CD14-positive monocyte (primary cell): ENCODE measurements around the gene CACNA1C. TPM values are rescaled to one million over a fixed set of nuclear protein-coding genes. Genes with fewer than 3 reads are reported as not detected.

ENCODE experiments used
- DNase-seq, 3 donors: peaks; one replicate each; pipeline ENCODE4 v3.0.0-alpha.2; 2011 to 2022
- H2AFZ ChIP-seq: 2 replicates; pipeline ENCODE4 v1.6.0; 2012; ENCODE audit warnings: mild to moderate bottlenecking, low read depth, low read length, inconsistent platforms; ENCODE audit not compliant: insufficient read depth, poor library complexity, severe bottlenecking
- H3K27ac ChIP-seq, 2 donors: 1 replicate in 1 of 2; 2 replicates in 1 of 2; pipeline ENCODE4 v1.5.1; 2012 to 2013; ENCODE audit warnings: low read length in 2 of 2, control low read depth in 1 of 2, inconsistent platforms in 1 of 2, low read depth in 1 of 2, mild to moderate bottlenecking in 1 of 2
- H3K27me3 ChIP-seq, 2 donors: one replicate each; pipeline versions ENCODE4 v1.6.0 to v1.6.1; 2011 to 2013; ENCODE audit warnings: low read length in 2 of 2; ENCODE audit not compliant: control insufficient read depth in 2 of 2, insufficient read depth in 2 of 2
- H3K36me3 ChIP-seq, 2 donors: replicated peaks in 1 of 2; 1 replicate in 1 of 2; 2 replicates in 1 of 2; pipeline versions ENCODE4 v1.5.1 to v1.6.1; 2012 to 2013; ENCODE audit warnings: low read length in 2 of 2, control low read depth in 1 of 2, inconsistent platforms in 1 of 2, mild to moderate bottlenecking in 1 of 2; ENCODE audit not compliant: insufficient read depth in 2 of 2, control insufficient read depth in 1 of 2
- H3K4me1 ChIP-seq, 2 donors: 1 replicate in 1 of 2; 2 replicates in 1 of 2; pipeline versions ENCODE4 v1.5.1 to v1.6.1; 2012 to 2013; ENCODE audit warnings: low read length in 2 of 2, control low read depth in 1 of 2, inconsistent platforms in 1 of 2, mild to moderate bottlenecking in 1 of 2, moderate library complexity in 1 of 2; ENCODE audit not compliant: insufficient read depth in 2 of 2, control insufficient read depth in 1 of 2
- H3K4me2 ChIP-seq: replicated peaks from 2 replicates; pipeline ENCODE3; 2012; ENCODE audit warnings: low read length, moderate library complexity, mild to moderate bottlenecking; ENCODE audit not compliant: poor library complexity, severe bottlenecking; ENCODE audit errors: extremely low read depth
- H3K4me3 ChIP-seq, 3 experiments: fragments of 200-600 bp in 1 of 3; sonication (generic) in 1 of 3; replicated peaks in 1 of 3; 1 replicate in 2 of 3; 2 replicates in 1 of 3; pipeline ENCODE4 v1.5.1; 2011 to 2013; ENCODE audit warnings: low read length in 3 of 3, mild to moderate bottlenecking in 3 of 3, control low read depth in 2 of 3, low read depth in 2 of 3, inconsistent platforms in 1 of 3, moderate library complexity in 1 of 3
- H3K79me2 ChIP-seq: 2 replicates; pipeline ENCODE4 v1.6.0; 2012; ENCODE audit warnings: mild to moderate bottlenecking, control low read depth, inconsistent platforms, low read length, moderate library complexity; ENCODE audit not compliant: insufficient read depth
- H3K9ac ChIP-seq: 2 replicates; pipeline ENCODE4 v1.6.0; 2017; ENCODE audit warnings: low read length, mild to moderate bottlenecking; ENCODE audit not compliant: insufficient read depth, poor library complexity, severe bottlenecking
- H3K9me3 ChIP-seq, 2 donors: replicated peaks in 1 of 2; 1 replicate in 1 of 2; 2 replicates in 1 of 2; pipeline versions ENCODE4 v1.5.1 to v1.6.1; 2012 to 2013; ENCODE audit warnings: low read length in 2 of 2, control low read depth in 1 of 2; ENCODE audit not compliant: control insufficient read depth in 1 of 2, insufficient read depth in 1 of 2
- H4K20me1 ChIP-seq: 2 replicates; pipeline ENCODE4 v1.6.0; 2012; ENCODE audit warnings: mild to moderate bottlenecking, low read length, control low read depth, moderate library complexity; ENCODE audit not compliant: insufficient read depth
- H3K27ac Mint-ChIP-seq, 7 donors: one replicate each; pipeline ENCODE4 v1.8.0; 2020; ENCODE audit warnings: mild to moderate bottlenecking in 7 of 7, mixed read lengths in 7 of 7, moderate library complexity in 6 of 7, inconsistent platforms in 2 of 7
- H3K27me3 Mint-ChIP-seq, 3 donors: one replicate each; pipeline ENCODE4 v1.8.0; 2021 to 2022; ENCODE audit warnings: low read depth in 3 of 3, mild to moderate bottlenecking in 3 of 3, mixed read lengths in 3 of 3, moderate library complexity in 3 of 3, inconsistent platforms in 1 of 3
- H3K36me3 Mint-ChIP-seq, 2 donors: one replicate each; pipeline ENCODE4 v1.8.0; 2020; ENCODE audit warnings: mixed read lengths in 2 of 2, inconsistent platforms in 1 of 2, mild to moderate bottlenecking in 1 of 2
- H3K4me1 Mint-ChIP-seq: one replicate; pipeline ENCODE4 v1.8.0; 2020; ENCODE audit warnings: mild to moderate bottlenecking, mixed read lengths
- H3K4me3 Mint-ChIP-seq, 2 donors: one replicate each; pipeline ENCODE4 v1.8.0; 2020; ENCODE audit warnings: mild to moderate bottlenecking in 2 of 2, mixed read lengths in 2 of 2, moderate library complexity in 1 of 2
- H3K9me3 Mint-ChIP-seq, 7 donors: one replicate each; pipeline ENCODE4 v1.8.0; 2020 to 2022; ENCODE audit warnings: mixed read lengths in 7 of 7, mild to moderate bottlenecking in 6 of 7, moderate library complexity in 6 of 7, inconsistent platforms in 2 of 7
- CTCF ChIP-seq: fragments of 200-600 bp; IDR thresholded peaks from one replicate; pipeline ENCODE4 v1.8.0; 2022; ENCODE audit warnings: antibody characterized with exemption, mild to moderate bottlenecking
- WGBS: methylation state at CpG from one replicate; pipeline ENCODE4 v1.1.5; 2013; ENCODE audit warnings: missing lambda C conversion rate; ENCODE audit not compliant: insufficient coverage; 5-methylcytosine and 5-hydroxymethylcytosine counted together
- intact Hi-C, 2 donors: fragments of 100-400 bp; cut with micrococcal nuclease; formaldehyde crosslinking; loops; one replicate each; pipeline versions ENCODE4 v1.15.0 to v1.15.1; 2023
- polyA plus RNA-seq, 3 donors: library from polyadenylated mRNA; depleted of rRNA in 1 of 3; unstranded in 2 of 3; stranded (reverse) in 1 of 3; fragments of 300-500 nt in 2 of 3; fragments of >200 nt in 1 of 3; fragmentation: Illumina TruSeq in 2 of 3; gene quantifications; 1 replicate in 2 of 3; 2 replicates in 1 of 3; pipeline ENCODE4 v1.2.3, GENCODE V29; 2012 to 2021

The CACNA1C gene
- polyA plus RNA-seq, 3 donors, result not detected

- Mint-ChIP-seq H3K4me3 (peak overlapping the region in 1 of 2 donors; percentile 61), H3K36me3 (peaks cover 0 to 2% of the 10 kb centered on the region in 2 donors), H3K9me3 (peaks cover 0 to 2% (median 0%) of the 10 kb centered on the region in 7 donors), H3K27me3 (peaks cover 3 to 11% (median 4%) of the 10 kb centered on the region in 3 donors), H3K4me1 (peaks cover 29% of the 10 kb centered on the region), H3K27ac (peak overlapping the region in 1 of 7 donors; percentile 10)
- no peak overlapping the region for H3K9ac ChIP-seq
- DNase-seq, result no peak
- H3K4me3 ChIP-seq, result no peak overlapping the region
- H3K79me2 ChIP-seq, result no peaks in the 10 kb centered on the region
- TF ChIP-seq CTCF, result no peak
- no peaks in the 10 kb centered on the region for H3K36me3 ChIP-seq
- H2AFZ ChIP-seq, result no peak overlapping the region
- H3K27me3 ChIP-seq, result no peaks in the 10 kb centered on the region
- no peak overlapping the region for H3K27ac ChIP-seq
- no peak overlapping the region for H3K4me2 ChIP-seq
- H3K9me3 ChIP-seq, result no peaks in the 10 kb centered on the region
- H4K20me1 ChIP-seq, result no peaks in the 10 kb centered on the region
- 70% methylated on average over 6 of the region's 6 CpGs for WGBS
- H3K4me1 ChIP-seq, result peaks cover 14 to 19% of the 10 kb centered on the region in 2 donors
- intact Hi-C loops, result no loop called here
Measured at GRCh38 chr12:2353691-2354090, 300.9 kb downstream of the CACNA1C start.

- Mint-ChIP-seq H3K27me3 (peaks cover 5 to 9% (median 5%) of the 10 kb centered on the region in 3 donors), H3K9me3 (peaks cover 0 to 2% (median 0%) of the 10 kb centered on the region in 7 donors), H3K4me3 (no peak overlapping the region)
Measured at GRCh38 chr12:2354151-2354991, 301.6 kb downstream of the CACNA1C start.

More at GRCh38 chr12:2354151-2354991, 301.6 kb downstream of the CACNA1C start:
- H3K9me3 ChIP-seq, result no peaks in the 10 kb centered on the region
- Mint-ChIP-seq H3K4me1 (peaks cover 36% of the 10 kb centered on the region), H3K27ac (peak overlapping the region in 2 of 7 donors; percentile 10 to 63), H3K36me3 (peaks cover 0 to 2% of the 10 kb centered on the region in 2 donors)
- H3K9ac ChIP-seq, result no peak overlapping the region
- no peaks in the 10 kb centered on the region for H4K20me1 ChIP-seq
- H3K4me2 ChIP-seq, result no peak overlapping the region
- H3K27ac ChIP-seq, result no peak overlapping the region
- no peak overlapping the region for H3K4me3 ChIP-seq
- no peak for DNase-seq
- 41% methylated on average over 15 of the region's 19 CpGs for WGBS
- no peak for TF ChIP-seq CTCF
- no peaks in the 10 kb centered on the region for H3K27me3 ChIP-seq
- no peaks in the 10 kb centered on the region for H3K79me2 ChIP-seq
- no peaks in the 10 kb centered on the region for H3K36me3 ChIP-seq
- peaks cover 21 to 26% of the 10 kb centered on the region in 2 donors for H3K4me1 ChIP-seq
- no peak overlapping the region for H2AFZ ChIP-seq
- intact Hi-C loops, result no loop called here
